Mammary epithelial cell (primary cell): ENCODE measurements around the gene C7orf33.

Experiments
- CTCF ChIP-seq, 2 donors: IDR thresholded peaks in 1 of 2; conservative IDR thresholded peaks in 1 of 2; 2 replicates each; pipeline ENCODE4 v1.5.1; 2011 to 2012; ENCODE audit warnings: inconsistent platforms in 2 of 2, low read length in 2 of 2, mild to moderate bottlenecking in 2 of 2, control low read depth in 1 of 2, low read depth in 1 of 2; ENCODE audit not compliant: insufficient read depth in 1 of 2; ENCODE audit errors: extremely low read depth in 1 of 2
- EZH2 ChIP-seq: IDR thresholded peaks from 2 replicates; pipeline ENCODE4 v1.6.1; 2012; ENCODE audit warnings: low read length, inconsistent platforms, borderline replicate concordance

- TF ChIP-seq EZH2 (no peak), CTCF (conservative IDR thresholded peaks at IDR 0.05 in 1 of 2, IDR thresholded peaks at IDR 0.05 in 1 of 2; ENCODE audit: extremely low read depth in 1 of 2, insufficient read depth in 1 of 2, low read depth in 1 of 2, low read length in 2 of 2) (no peak)
Measured at GRCh38 chr7:148633761-148634160, 43.2 kb downstream of the C7orf33 start.
